ENCODE results near the gene LRRC56.

DNA sequence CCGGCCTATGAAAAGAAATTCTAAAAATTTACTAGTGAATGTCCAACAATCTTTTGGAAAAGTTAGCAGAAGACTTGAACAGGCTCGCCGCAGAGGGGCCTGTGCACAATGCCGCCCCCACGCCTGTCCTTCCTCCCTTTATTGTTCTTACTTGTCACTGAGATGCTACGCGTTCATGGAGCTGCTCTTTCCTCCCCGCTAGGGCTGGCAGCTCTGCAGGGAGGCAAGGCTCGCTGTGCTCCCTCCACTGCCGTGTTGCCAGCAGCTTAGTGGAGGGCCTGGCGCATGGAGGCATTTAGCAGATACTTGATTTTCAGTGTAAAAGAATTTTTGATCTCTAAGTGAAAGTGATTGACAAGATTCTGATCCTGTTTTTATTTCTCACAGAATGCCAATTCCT is 53.7 kb downstream of the LRRC56 start:
- TF ChIP-seq, protein P1, sequence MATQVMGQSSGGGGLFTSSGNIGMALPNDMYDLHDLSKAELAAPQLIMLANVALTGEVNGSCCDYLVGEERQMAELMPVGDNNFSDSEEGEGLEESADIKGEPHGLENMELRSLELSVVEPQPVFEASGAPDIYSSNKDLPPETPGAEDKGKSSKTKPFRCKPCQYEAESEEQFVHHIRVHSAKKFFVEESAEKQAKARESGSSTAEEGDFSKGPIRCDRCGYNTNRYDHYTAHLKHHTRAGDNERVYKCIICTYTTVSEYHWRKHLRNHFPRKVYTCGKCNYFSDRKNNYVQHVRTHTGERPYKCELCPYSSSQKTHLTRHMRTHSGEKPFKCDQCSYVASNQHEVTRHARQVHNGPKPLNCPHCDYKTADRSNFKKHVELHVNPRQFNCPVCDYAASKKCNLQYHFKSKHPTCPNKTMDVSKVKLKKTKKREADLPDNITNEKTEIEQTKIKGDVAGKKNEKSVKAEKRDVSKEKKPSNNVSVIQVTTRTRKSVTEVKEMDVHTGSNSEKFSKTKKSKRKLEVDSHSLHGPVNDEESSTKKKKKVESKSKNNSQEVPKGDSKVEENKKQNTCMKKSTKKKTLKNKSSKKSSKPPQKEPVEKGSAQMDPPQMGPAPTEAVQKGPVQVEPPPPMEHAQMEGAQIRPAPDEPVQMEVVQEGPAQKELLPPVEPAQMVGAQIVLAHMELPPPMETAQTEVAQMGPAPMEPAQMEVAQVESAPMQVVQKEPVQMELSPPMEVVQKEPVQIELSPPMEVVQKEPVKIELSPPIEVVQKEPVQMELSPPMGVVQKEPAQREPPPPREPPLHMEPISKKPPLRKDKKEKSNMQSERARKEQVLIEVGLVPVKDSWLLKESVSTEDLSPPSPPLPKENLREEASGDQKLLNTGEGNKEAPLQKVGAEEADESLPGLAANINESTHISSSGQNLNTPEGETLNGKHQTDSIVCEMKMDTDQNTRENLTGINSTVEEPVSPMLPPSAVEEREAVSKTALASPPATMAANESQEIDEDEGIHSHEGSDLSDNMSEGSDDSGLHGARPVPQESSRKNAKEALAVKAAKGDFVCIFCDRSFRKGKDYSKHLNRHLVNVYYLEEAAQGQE (IDR thresholded peaks at IDR 0.05), result no peak
- TF ChIP-seq, protein P2, sequence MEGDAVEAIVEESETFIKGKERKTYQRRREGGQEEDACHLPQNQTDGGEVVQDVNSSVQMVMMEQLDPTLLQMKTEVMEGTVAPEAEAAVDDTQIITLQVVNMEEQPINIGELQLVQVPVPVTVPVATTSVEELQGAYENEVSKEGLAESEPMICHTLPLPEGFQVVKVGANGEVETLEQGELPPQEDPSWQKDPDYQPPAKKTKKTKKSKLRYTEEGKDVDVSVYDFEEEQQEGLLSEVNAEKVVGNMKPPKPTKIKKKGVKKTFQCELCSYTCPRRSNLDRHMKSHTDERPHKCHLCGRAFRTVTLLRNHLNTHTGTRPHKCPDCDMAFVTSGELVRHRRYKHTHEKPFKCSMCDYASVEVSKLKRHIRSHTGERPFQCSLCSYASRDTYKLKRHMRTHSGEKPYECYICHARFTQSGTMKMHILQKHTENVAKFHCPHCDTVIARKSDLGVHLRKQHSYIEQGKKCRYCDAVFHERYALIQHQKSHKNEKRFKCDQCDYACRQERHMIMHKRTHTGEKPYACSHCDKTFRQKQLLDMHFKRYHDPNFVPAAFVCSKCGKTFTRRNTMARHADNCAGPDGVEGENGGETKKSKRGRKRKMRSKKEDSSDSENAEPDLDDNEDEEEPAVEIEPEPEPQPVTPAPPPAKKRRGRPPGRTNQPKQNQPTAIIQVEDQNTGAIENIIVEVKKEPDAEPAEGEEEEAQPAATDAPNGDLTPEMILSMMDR (IDR thresholded peaks at IDR 0.05; ENCODE audit: low read depth, low read length, missing input control), result no peak
- TF ChIP-seq RAD21 (IDR thresholded peaks at IDR 0.05) (no peak), NR2F2 (IDR thresholded peaks at IDR 0.05) (no peak), YY1 (IDR thresholded peaks at IDR 0.05) (no peak), FOXA1 (IDR thresholded peaks at IDR 0.05) (no peak), EGR1 (IDR thresholded peaks at IDR 0.05; ENCODE audit: low read depth in 2 of 2) (no peak), SP1 (IDR thresholded peaks at IDR 0.05) (no peak), TAF1 (conservative IDR thresholded peaks at IDR 0.05) (no peak)
- TF ChIP-seq, protein P3, sequence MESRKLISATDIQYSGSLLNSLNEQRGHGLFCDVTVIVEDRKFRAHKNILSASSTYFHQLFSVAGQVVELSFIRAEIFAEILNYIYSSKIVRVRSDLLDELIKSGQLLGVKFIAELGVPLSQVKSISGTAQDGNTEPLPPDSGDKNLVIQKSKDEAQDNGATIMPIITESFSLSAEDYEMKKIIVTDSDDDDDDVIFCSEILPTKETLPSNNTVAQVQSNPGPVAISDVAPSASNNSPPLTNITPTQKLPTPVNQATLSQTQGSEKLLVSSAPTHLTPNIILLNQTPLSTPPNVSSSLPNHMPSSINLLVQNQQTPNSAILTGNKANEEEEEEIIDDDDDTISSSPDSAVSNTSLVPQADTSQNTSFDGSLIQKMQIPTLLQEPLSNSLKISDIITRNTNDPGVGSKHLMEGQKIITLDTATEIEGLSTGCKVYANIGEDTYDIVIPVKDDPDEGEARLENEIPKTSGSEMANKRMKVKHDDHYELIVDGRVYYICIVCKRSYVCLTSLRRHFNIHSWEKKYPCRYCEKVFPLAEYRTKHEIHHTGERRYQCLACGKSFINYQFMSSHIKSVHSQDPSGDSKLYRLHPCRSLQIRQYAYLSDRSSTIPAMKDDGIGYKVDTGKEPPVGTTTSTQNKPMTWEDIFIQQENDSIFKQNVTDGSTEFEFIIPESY (IDR thresholded peaks at IDR 0.05), result no peak
- TF ChIP-seq, protein P4, sequence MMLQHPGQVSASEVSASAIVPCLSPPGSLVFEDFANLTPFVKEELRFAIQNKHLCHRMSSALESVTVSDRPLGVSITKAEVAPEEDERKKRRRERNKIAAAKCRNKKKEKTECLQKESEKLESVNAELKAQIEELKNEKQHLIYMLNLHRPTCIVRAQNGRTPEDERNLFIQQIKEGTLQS (IDR thresholded peaks at IDR 0.05), result no peak
- TF ChIP-seq, protein P5, sequence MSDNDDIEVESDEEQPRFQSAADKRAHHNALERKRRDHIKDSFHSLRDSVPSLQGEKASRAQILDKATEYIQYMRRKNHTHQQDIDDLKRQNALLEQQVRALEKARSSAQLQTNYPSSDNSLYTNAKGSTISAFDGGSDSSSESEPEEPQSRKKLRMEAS (IDR thresholded peaks at IDR 0.05), result no peak

All from liver (tissue), 3 donors.